ENCODE measurements around the gene ZNF76. TPM values are rescaled to one million over a fixed set of nuclear protein-coding genes. Genes with fewer than 3 reads are reported as not detected.

Gene ZNF76
- total and polyA plus RNA-seq, 9 of the 15 experiments (the other 6 are each of a cell fraction or from before 2014, with no cell fraction given) = 1.2 to 17.8 (median 10.7) TPM

- TF ChIP-seq ELF1 (tag; IDR thresholded peaks at IDR 0.05) = peak; percentile 98
- TF ChIP-seq SUPT5H (IDR thresholded peaks at IDR 0.05) = peak; percentile 67
- TF ChIP-seq CREB1 (IDR thresholded peaks at IDR 0.05) = no peak
- peak; percentile 55 for TF ChIP-seq CREB1 (CRISPR knock-in tag; IDR thresholded peaks at IDR 0.05)
- TF ChIP-seq ARID1B (IDR thresholded peaks at IDR 0.05) = peak; percentile 54; the same call in 1 of the 2 replicates
- no peak for TF ChIP-seq SLC30A9 (CRISPR knock-in tag; IDR thresholded peaks at IDR 0.05)
- TF ChIP-seq, protein P1, sequence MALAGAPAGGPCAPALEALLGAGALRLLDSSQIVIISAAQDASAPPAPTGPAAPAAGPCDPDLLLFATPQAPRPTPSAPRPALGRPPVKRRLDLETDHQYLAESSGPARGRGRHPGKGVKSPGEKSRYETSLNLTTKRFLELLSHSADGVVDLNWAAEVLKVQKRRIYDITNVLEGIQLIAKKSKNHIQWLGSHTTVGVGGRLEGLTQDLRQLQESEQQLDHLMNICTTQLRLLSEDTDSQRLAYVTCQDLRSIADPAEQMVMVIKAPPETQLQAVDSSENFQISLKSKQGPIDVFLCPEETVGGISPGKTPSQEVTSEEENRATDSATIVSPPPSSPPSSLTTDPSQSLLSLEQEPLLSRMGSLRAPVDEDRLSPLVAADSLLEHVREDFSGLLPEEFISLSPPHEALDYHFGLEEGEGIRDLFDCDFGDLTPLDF (CRISPR knock-in tag; IDR thresholded peaks at IDR 0.05) = no peak
- no peak for TF ChIP-seq TSC22D4 (tag; IDR thresholded peaks at IDR 0.05)
- no peak for TF ChIP-seq RBBP5 (IDR thresholded peaks at IDR 0.05; ENCODE audit: borderline replicate concordance, insufficient read depth, low read length, poor library complexity, severe bottlenecking)
- TF ChIP-seq SRSF7 (optimal IDR thresholded peaks at IDR 0.05; ENCODE audit: low read depth, low read length) = no peak
- TF ChIP-seq E2F5 (CRISPR knock-in tag; IDR thresholded peaks at IDR 0.05) = peak; percentile 78; the same call in 1 of the 2 replicates
- peak; percentile 100 for TF ChIP-seq ETV1 (tag; conservative IDR thresholded peaks at IDR 0.05; ENCODE audit: low read depth)
- TF ChIP-seq FUS (optimal IDR thresholded peaks at IDR 0.05; ENCODE audit: low read depth, low read length) = no peak
- TF ChIP-seq ARID2 (IDR thresholded peaks at IDR 0.05) = peak; percentile 87
- peak; percentile 55 for TF ChIP-seq BHLHE40 (IDR thresholded peaks at IDR 0.05; ENCODE audit: low read length)
- TF ChIP-seq TAF1 (IDR thresholded peaks at IDR 0.05; ENCODE audit: control insufficient read depth, extremely low read depth, insufficient read depth, low read length, severe bottlenecking) = peak; percentile 82
- TF ChIP-seq NR3C1 (CRISPR knock-in tag; IDR thresholded peaks at IDR 0.05) = no peak
- TF ChIP-seq KDM2B (CRISPR knock-in tag; IDR thresholded peaks at IDR 0.05) = peak; percentile 27; the same call in 1 of the 2 replicates
- no peak for TF ChIP-seq HOXB6 (CRISPR knock-in tag; IDR thresholded peaks at IDR 0.05; ENCODE audit: borderline replicate concordance)
- TF ChIP-seq AFF4 (CRISPR knock-in tag; IDR thresholded peaks at IDR 0.05) = no peak
- 0 out of 2 replicates have a peak, but pooled peaks have one; percentile 52 for TF ChIP-seq MIER1 (IDR thresholded peaks at IDR 0.05; ENCODE audit: low read depth)
- no peak for TF ChIP-seq PRPF4 (IDR thresholded peaks at IDR 0.05; ENCODE audit: insufficient read depth, low read depth, low read length, poor library complexity, severe bottlenecking)
- TF ChIP-seq ZEB2 (IDR thresholded peaks at IDR 0.05) = 0 out of 2 replicates have a peak, but pooled peaks have one; percentile 45
Measured at GRCh38 chr6:35297601-35298481, 38.3 kb downstream of the ZNF76 start, which contains the start of gene DEF6 (continued).

All from K562 (cell line).